ENCODE results near the gene ENO3.
"Not testable (repeated sequence)": the region's sequence is repeated elsewhere in the genome, so short reads cannot be mapped to it uniquely, and the experiment has no call there.

Gene ENO3

GRCh38 chr17:4950746-4951204 is at the start of gene ENO3:
Gene ENO3, plus strand, starts transcription at chr17:4951119. Its CDS starts 711 bp downstream, at chr17:4951830.
- Histone ChIP-seq H3K4me1 (ENCODE audit: control insufficient read depth, insufficient read depth, low read length) (peaks cover 5% of the 10 kb centered on the region; the same call in 1 of the 2 replicates), H3K9me3 (ENCODE audit: control insufficient read depth, insufficient read depth, low read length) (no peaks in the 10 kb centered on the region), H3K4me3 (ENCODE audit: low read length) (peak within 1 kb of the TSS; percentile 42; the same call in 1 of the 2 replicates), H3K36me3 (ENCODE audit: control insufficient read depth, insufficient read depth, low read length) (peaks cover 9% of the 10 kb centered on the region), H3K27me3 (ENCODE audit: control insufficient read depth, insufficient read depth, low read length) (no peaks in the 10 kb centered on the region), H3K27ac (ENCODE audit: low read length) (no peak within 1 kb of the TSS)
- no peak for DNase-seq (ENCODE audit: low read depth, low spot score)
- WGBS (ENCODE audit: insufficient coverage, insufficient read length), result no CpG with 5 or more reads among the region's 7 CpGs

GRCh38 chr17:4901648-4902344 is 49.1 kb upstream of the ENO3 start:
- no peak for DNase-seq (ENCODE audit: low read depth, low spot score)
- Histone ChIP-seq H3K36me3 (ENCODE audit: control insufficient read depth, insufficient read depth, low read length) (no peaks in the 10 kb centered on the region), H3K27me3 (ENCODE audit: control insufficient read depth, insufficient read depth, low read length) (no peaks in the 10 kb centered on the region), H3K4me3 (ENCODE audit: low read length) (no peak overlapping the region), H3K4me1 (ENCODE audit: control insufficient read depth, insufficient read depth, low read length) (0 out of 2 replicates have a peak, but pooled peaks cover 3% of the 10 kb centered on the region), H3K9me3 (ENCODE audit: control insufficient read depth, insufficient read depth, low read length) (no peaks in the 10 kb centered on the region), H3K27ac (ENCODE audit: low read length) (no peak overlapping the region)
- no CpG with 5 or more reads among the region's 48 CpGs for WGBS (ENCODE audit: insufficient coverage, insufficient read length)

- no CpG with 5 or more reads among the region's 8 CpGs for WGBS (ENCODE audit: insufficient coverage, insufficient read length)
- H3K36me3 ChIP-seq (ENCODE audit: control insufficient read depth, insufficient read depth, low read length), result no peaks in the 10 kb centered on the region
- H3K4me1 ChIP-seq (ENCODE audit: control insufficient read depth, insufficient read depth, low read length), result 0 out of 2 replicates have a peak, but pooled peaks cover 3% of the 10 kb centered on the region
- no peak overlapping the region for H3K27ac ChIP-seq (ENCODE audit: low read length)
- DNase-seq (ENCODE audit: low read depth, low spot score), result no peak
- no peaks in the 10 kb centered on the region for H3K9me3 ChIP-seq (ENCODE audit: control insufficient read depth, insufficient read depth, low read length)
- H3K4me3 ChIP-seq (ENCODE audit: low read length), result no peak overlapping the region
- H3K27me3 ChIP-seq (ENCODE audit: control insufficient read depth, insufficient read depth, low read length), result no peaks in the 10 kb centered on the region
These were observed 48.4 kb upstream of the ENO3 start for GRCh38 chr17:4902540-4902939.

DNA sequence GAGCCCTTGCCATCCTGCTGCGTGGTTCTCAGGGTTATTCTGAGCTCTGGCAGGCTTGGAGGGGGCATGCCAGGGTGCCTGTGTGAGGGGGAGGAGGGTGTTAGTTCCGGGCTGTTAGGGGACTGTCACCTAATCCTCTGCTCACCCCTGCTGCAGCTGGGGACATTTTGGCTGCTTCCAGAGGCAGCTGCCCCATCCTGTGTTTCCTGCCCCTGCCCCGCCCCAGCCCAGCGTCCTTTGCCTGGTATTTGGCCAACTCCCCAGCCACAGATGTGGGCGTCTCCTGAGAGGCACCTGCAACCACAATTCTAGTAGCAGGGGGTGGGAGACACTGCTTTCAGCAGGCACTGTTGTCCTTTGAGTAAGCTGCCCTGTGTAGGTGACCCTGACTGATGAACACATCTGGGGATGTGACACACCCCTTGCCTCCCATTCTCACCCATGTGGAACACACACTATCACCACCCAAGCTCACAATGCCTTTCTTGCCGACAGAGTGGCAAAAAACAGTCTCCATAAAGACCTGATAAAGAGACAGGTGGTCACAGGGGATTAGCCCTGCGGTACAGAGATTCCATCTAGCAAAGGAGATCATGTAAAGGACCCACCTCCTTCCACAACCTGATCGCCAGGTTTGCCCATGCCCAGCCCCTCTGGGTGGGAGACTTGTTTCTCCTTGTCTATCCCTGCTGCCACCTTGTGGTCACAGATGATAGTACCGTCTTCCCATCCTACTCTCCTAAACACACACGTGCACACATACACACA is 47.7 kb upstream of the ENO3 start, which contains the start of gene CHRNE:
TSS of gene CHRNE (minus strand) at position 48 of the 768 bp plus-strand sequence. CDS start at position 13, 35 bp downstream.
- WGBS (ENCODE audit: insufficient coverage, insufficient read length), result no CpG with 5 or more reads among the region's 10 CpGs
- Histone ChIP-seq H3K27me3 (ENCODE audit: control insufficient read depth, insufficient read depth, low read length) (no peaks in the 10 kb centered on the region), H3K4me3 (ENCODE audit: low read length) (no peak within 1 kb of the TSS), H3K9me3 (ENCODE audit: control insufficient read depth, insufficient read depth, low read length) (no peaks in the 10 kb centered on the region), H3K27ac (ENCODE audit: low read length) (no peak within 1 kb of the TSS), H3K4me1 (ENCODE audit: control insufficient read depth, insufficient read depth, low read length) (peaks cover 3% of the 10 kb centered on the region; the same call in 1 of the 2 replicates), H3K36me3 (ENCODE audit: control insufficient read depth, insufficient read depth, low read length) (no peaks in the 10 kb centered on the region)
- DNase-seq (ENCODE audit: low read depth, low spot score), result no peak

DNA sequence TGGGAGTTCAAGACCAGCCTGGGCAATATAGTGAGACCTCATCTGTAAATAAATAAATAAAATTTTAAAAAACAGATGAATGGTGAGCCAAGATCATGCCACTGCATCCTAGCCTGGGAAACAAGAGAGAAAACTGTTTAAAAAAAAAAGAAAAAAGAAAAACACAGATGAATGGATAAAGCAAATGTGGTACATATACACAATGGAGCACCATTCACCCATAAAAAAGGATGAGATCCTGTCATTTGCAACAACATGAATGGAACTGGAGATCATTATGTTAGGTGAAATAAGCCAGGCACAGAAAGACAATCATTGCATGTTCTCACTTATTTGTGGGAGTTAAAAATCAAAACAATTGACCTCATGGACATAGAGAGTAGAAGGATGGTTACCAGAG is 44.3 kb upstream of the ENO3 start:
- H3K36me3 ChIP-seq (ENCODE audit: control insufficient read depth, insufficient read depth, low read length); H3K27ac ChIP-seq (ENCODE audit: low read length); H3K9me3 ChIP-seq (ENCODE audit: control insufficient read depth, insufficient read depth, low read length); H3K27me3 ChIP-seq (ENCODE audit: control insufficient read depth, insufficient read depth, low read length); H3K4me1 ChIP-seq (ENCODE audit: control insufficient read depth, insufficient read depth, low read length); H3K4me3 ChIP-seq (ENCODE audit: low read length); DNase-seq (ENCODE audit: low read depth, low spot score): not testable (repeated sequence)

DNA sequence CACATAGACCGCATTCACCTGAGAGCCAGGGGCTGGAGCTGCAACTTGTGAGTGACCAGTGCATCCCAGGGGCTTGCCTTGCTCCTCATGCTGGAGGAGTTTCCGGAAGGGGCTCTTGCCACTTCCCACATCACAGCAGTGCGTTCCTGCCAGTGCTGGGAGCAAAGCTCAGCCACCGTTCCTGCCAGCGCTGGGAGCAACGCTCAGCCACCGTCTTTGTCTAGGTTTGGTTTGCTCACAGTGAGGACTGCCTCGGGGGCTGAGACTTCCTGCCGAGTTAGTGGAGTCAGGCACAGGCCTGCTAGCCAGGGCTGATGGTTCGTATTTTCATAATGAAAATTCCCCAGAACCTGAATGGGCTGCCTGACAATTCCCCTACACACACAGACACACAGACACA is 42.6 kb upstream of the ENO3 start:
- no peak overlapping the region for H3K4me3 ChIP-seq (ENCODE audit: low read length)
- DNase-seq (ENCODE audit: low read depth, low spot score), result no peak
- H3K36me3 ChIP-seq (ENCODE audit: control insufficient read depth, insufficient read depth, low read length), result no peaks in the 10 kb centered on the region
- H3K27ac ChIP-seq (ENCODE audit: low read length), result no peak overlapping the region
- peaks cover 6% of the 10 kb centered on the region; the same call in 1 of the 2 replicates for H3K4me1 ChIP-seq (ENCODE audit: control insufficient read depth, insufficient read depth, low read length)
- no peaks in the 10 kb centered on the region for H3K9me3 ChIP-seq (ENCODE audit: control insufficient read depth, insufficient read depth, low read length)
- no peaks in the 10 kb centered on the region for H3K27me3 ChIP-seq (ENCODE audit: control insufficient read depth, insufficient read depth, low read length)
- no CpG with 5 or more reads among the region's 10 CpGs for WGBS (ENCODE audit: insufficient coverage, insufficient read length)

- Histone ChIP-seq H3K9me3 (ENCODE audit: control insufficient read depth, insufficient read depth, low read length) (no peaks in the 10 kb centered on the region), H3K4me3 (ENCODE audit: low read length) (no peak overlapping the region), H3K4me1 (ENCODE audit: control insufficient read depth, insufficient read depth, low read length) (peaks cover 6% of the 10 kb centered on the region; the same call in 1 of the 2 replicates), H3K27me3 (ENCODE audit: control insufficient read depth, insufficient read depth, low read length) (no peaks in the 10 kb centered on the region), H3K27ac (ENCODE audit: low read length) (no peak overlapping the region), H3K36me3 (ENCODE audit: control insufficient read depth, insufficient read depth, low read length) (no peaks in the 10 kb centered on the region)
- no CpG with 5 or more reads among the region's 20 CpGs for WGBS (ENCODE audit: insufficient coverage, insufficient read length)
- DNase-seq (ENCODE audit: low read depth, low spot score), result peak; percentile 78
These were observed 42.0 kb upstream of the ENO3 start for GRCh38 chr17:4908711-4909496.

DNA sequence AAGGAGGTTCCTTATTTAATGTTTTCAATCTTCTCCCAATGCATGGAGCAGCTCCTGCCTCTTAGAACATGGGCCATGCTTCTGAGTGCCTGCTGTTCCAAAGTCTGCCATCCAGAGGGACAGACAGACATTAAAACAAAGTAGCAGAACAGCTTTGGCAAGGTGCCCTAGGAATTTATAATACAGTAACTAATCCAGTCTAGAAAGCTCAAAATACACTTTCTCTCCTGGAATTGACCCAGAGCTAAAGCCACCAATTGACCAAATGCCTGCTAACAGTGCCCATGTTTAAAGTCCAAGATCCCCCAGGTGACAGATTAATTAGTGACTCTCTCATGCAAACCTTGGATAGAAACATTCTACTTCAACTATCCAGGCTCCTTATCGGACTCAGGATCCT is 36.9 kb upstream of the ENO3 start:
- Histone ChIP-seq H3K27me3 (ENCODE audit: control insufficient read depth, insufficient read depth, low read length) (no peaks in the 10 kb centered on the region), H3K9me3 (ENCODE audit: control insufficient read depth, insufficient read depth, low read length) (no peaks in the 10 kb centered on the region), H3K27ac (ENCODE audit: low read length) (no peak overlapping the region), H3K4me1 (ENCODE audit: control insufficient read depth, insufficient read depth, low read length) (0 out of 2 replicates have a peak, but pooled peaks cover 2% of the 10 kb centered on the region), H3K36me3 (ENCODE audit: control insufficient read depth, insufficient read depth, low read length) (no peaks in the 10 kb centered on the region), H3K4me3 (ENCODE audit: low read length) (no peak overlapping the region)
- WGBS (ENCODE audit: insufficient coverage, insufficient read length), result no CpG with 5 or more reads among the region's 1 CpG
- DNase-seq (ENCODE audit: low read depth, low spot score), result no peak

DNA sequence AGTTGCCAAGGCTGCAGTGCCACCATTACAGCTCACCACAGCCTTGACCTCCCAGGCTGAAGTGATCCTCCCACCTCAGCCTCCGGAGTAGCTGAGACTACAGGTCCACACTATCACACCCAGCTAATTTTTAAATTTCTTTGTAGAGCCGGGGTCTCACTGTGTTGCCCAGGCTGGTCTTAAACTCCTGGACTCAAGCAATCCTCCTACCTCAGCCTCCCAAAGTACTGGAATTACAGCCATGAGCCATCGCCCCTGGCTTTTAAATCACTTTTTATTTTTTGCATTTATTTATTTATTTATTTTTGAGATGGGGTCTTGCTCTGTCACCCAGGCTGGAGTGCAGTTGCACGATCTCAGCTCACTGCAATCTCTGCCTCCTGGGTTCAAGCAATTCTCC is 36.4 kb upstream of the ENO3 start:
- WGBS (ENCODE audit: insufficient coverage, insufficient read length), result no CpG with 5 or more reads among the region's 4 CpGs
- H3K4me3 ChIP-seq (ENCODE audit: low read length); H3K27ac ChIP-seq (ENCODE audit: low read length); H3K4me1 ChIP-seq (ENCODE audit: control insufficient read depth, insufficient read depth, low read length); DNase-seq (ENCODE audit: low read depth, low spot score); H3K9me3 ChIP-seq (ENCODE audit: control insufficient read depth, insufficient read depth, low read length); H3K36me3 ChIP-seq (ENCODE audit: control insufficient read depth, insufficient read depth, low read length); H3K27me3 ChIP-seq (ENCODE audit: control insufficient read depth, insufficient read depth, low read length): not testable (repeated sequence)

- Histone ChIP-seq H3K36me3 (ENCODE audit: control insufficient read depth, insufficient read depth, low read length) (no peaks in the 10 kb centered on the region), H3K4me3 (ENCODE audit: low read length) (no peak overlapping the region), H3K9me3 (ENCODE audit: control insufficient read depth, insufficient read depth, low read length) (no peaks in the 10 kb centered on the region), H3K27me3 (ENCODE audit: control insufficient read depth, insufficient read depth, low read length) (no peaks in the 10 kb centered on the region), H3K27ac (ENCODE audit: low read length) (no peak overlapping the region), H3K4me1 (ENCODE audit: control insufficient read depth, insufficient read depth, low read length) (no peaks in the 10 kb centered on the region)
- no CpG with 5 or more reads among the region's 8 CpGs for WGBS (ENCODE audit: insufficient coverage, insufficient read length)
- DNase-seq (ENCODE audit: low read depth, low spot score), result no peak
These were observed 31.3 kb upstream of the ENO3 start for GRCh38 chr17:4919511-4920047.
